ENCODE measurements around the gene TRPC1. TPM values are rescaled to one million over a fixed set of nuclear protein-coding genes. Genes with fewer than 3 reads are reported as not detected.
"Not testable (repeated sequence)": the region's sequence is repeated elsewhere in the genome, so short reads cannot be mapped to it uniquely, and the experiment has no call there.

TRPC1 gene
- total RNA-seq, 1 experiment from 2014 or later: 16.7 TPM

GRCh38 chr3:142725357-142725739, 1.5 kb downstream of the TRPC1 start:
- Histone ChIP-seq H3K4me3 (ENCODE audit: insufficient read depth, low read depth, low read length) (peak overlapping the region; percentile 90), H3K36me3 (replicated peaks; ENCODE audit: control insufficient read depth, insufficient read depth, low read length) (no peaks in the 10 kb centered on the region), H3K27me3 (ENCODE audit: control insufficient read depth, insufficient read depth, low read length) (no peaks in the 10 kb centered on the region)
- no peak for DNase-seq

GRCh38 chr3:142726017-142726416, 2.2 kb downstream of the TRPC1 start:
- H3K36me3 ChIP-seq (replicated peaks; ENCODE audit: control insufficient read depth, insufficient read depth, low read length): no peaks in the 10 kb centered on the region
- no peak for DNase-seq
- H3K27me3 ChIP-seq (ENCODE audit: control insufficient read depth, insufficient read depth, low read length): no peaks in the 10 kb centered on the region
- no peak overlapping the region for H3K4me3 ChIP-seq (ENCODE audit: insufficient read depth, low read depth, low read length)

GRCh38 chr3:142732066-142732465, 8.2 kb downstream of the TRPC1 start:
- Histone ChIP-seq H3K36me3 (replicated peaks; ENCODE audit: control insufficient read depth, insufficient read depth, low read length) (no peaks in the 10 kb centered on the region), H3K4me3 (ENCODE audit: insufficient read depth, low read depth, low read length) (no peak overlapping the region), H3K27me3 (ENCODE audit: control insufficient read depth, insufficient read depth, low read length) (no peaks in the 10 kb centered on the region)
- no peak for DNase-seq

- no peak for DNase-seq
- no peaks in the 10 kb centered on the region for H3K36me3 ChIP-seq (replicated peaks; ENCODE audit: control insufficient read depth, insufficient read depth, low read length)
Measured at GRCh38 chr3:142734834-142735233, 11.0 kb downstream of the TRPC1 start.

GRCh38 chr3:142735462-142735861, 11.6 kb downstream of the TRPC1 start:
- no peaks in the 10 kb centered on the region for H3K27me3 ChIP-seq (ENCODE audit: control insufficient read depth, insufficient read depth, low read length)
- no peaks in the 10 kb centered on the region for H3K36me3 ChIP-seq (replicated peaks; ENCODE audit: control insufficient read depth, insufficient read depth, low read length)
- H3K4me3 ChIP-seq (ENCODE audit: insufficient read depth, low read depth, low read length): no peak overlapping the region
- no peak for DNase-seq

More at GRCh38 chr3:142734834-142735233, 11.0 kb downstream of the TRPC1 start:
- Histone ChIP-seq H3K4me3 (ENCODE audit: insufficient read depth, low read depth, low read length) (no peak overlapping the region), H3K27me3 (ENCODE audit: control insufficient read depth, insufficient read depth, low read length) (no peaks in the 10 kb centered on the region)

- DNase-seq: no peak
- no peaks in the 10 kb centered on the region for H3K36me3 ChIP-seq (replicated peaks; ENCODE audit: control insufficient read depth, insufficient read depth, low read length)
- H3K27me3 ChIP-seq (ENCODE audit: control insufficient read depth, insufficient read depth, low read length): no peaks in the 10 kb centered on the region
- H3K4me3 ChIP-seq (ENCODE audit: insufficient read depth, low read depth, low read length): no peak overlapping the region
Measured at GRCh38 chr3:142738396-142738795, 14.6 kb downstream of the TRPC1 start.

- Histone ChIP-seq H3K36me3 (replicated peaks; ENCODE audit: control insufficient read depth, insufficient read depth, low read length) (no peaks in the 10 kb centered on the region; the same call in 1 of the 2 replicates), H3K4me3 (ENCODE audit: insufficient read depth, low read depth, low read length) (no peak overlapping the region), H3K27me3 (ENCODE audit: control insufficient read depth, insufficient read depth, low read length) (no peaks in the 10 kb centered on the region)
- no peak for DNase-seq
Measured at GRCh38 chr3:142746646-142747045, 22.8 kb downstream of the TRPC1 start.

- H3K27me3 ChIP-seq (ENCODE audit: control insufficient read depth, insufficient read depth, low read length); DNase-seq; H3K4me3 ChIP-seq (ENCODE audit: insufficient read depth, low read depth, low read length); H3K36me3 ChIP-seq (replicated peaks; ENCODE audit: control insufficient read depth, insufficient read depth, low read length): not testable (repeated sequence)
Measured at GRCh38 chr3:142750531-142750930, 26.7 kb downstream of the TRPC1 start.

- not testable (repeated sequence) for H3K36me3 ChIP-seq (replicated peaks; ENCODE audit: control insufficient read depth, insufficient read depth, low read length); H3K27me3 ChIP-seq (ENCODE audit: control insufficient read depth, insufficient read depth, low read length); DNase-seq; H3K4me3 ChIP-seq (ENCODE audit: insufficient read depth, low read depth, low read length)
Measured at GRCh38 chr3:142752605-142753004, 28.8 kb downstream of the TRPC1 start.

GRCh38 chr3:142754494-142754893, 30.7 kb downstream of the TRPC1 start:
- Histone ChIP-seq H3K27me3 (ENCODE audit: control insufficient read depth, insufficient read depth, low read length) (no peaks in the 10 kb centered on the region), H3K36me3 (replicated peaks; ENCODE audit: control insufficient read depth, insufficient read depth, low read length) (no peaks in the 10 kb centered on the region), H3K4me3 (ENCODE audit: insufficient read depth, low read depth, low read length) (no peak overlapping the region)
- DNase-seq: no peak

GRCh38 chr3:142768338-142768737, 44.5 kb downstream of the TRPC1 start:
- H3K27me3 ChIP-seq (ENCODE audit: control insufficient read depth, insufficient read depth, low read length): no peaks in the 10 kb centered on the region
- H3K36me3 ChIP-seq (replicated peaks; ENCODE audit: control insufficient read depth, insufficient read depth, low read length): no peaks in the 10 kb centered on the region
- DNase-seq: no peak
- no peak overlapping the region for H3K4me3 ChIP-seq (ENCODE audit: insufficient read depth, low read depth, low read length)

- Histone ChIP-seq H3K36me3 (replicated peaks; ENCODE audit: control insufficient read depth, insufficient read depth, low read length) (no peaks in the 10 kb centered on the region), H3K27me3 (ENCODE audit: control insufficient read depth, insufficient read depth, low read length) (no peaks in the 10 kb centered on the region), H3K4me3 (ENCODE audit: insufficient read depth, low read depth, low read length) (no peak overlapping the region)
- no peak for DNase-seq
Measured at GRCh38 chr3:142777927-142778326, 54.1 kb downstream of the TRPC1 start.

GRCh38 chr3:142778541-142778940, 54.7 kb downstream of the TRPC1 start:
- no peak overlapping the region for H3K4me3 ChIP-seq (ENCODE audit: insufficient read depth, low read depth, low read length)
- no peaks in the 10 kb centered on the region for H3K27me3 ChIP-seq (ENCODE audit: control insufficient read depth, insufficient read depth, low read length)
- no peaks in the 10 kb centered on the region for H3K36me3 ChIP-seq (replicated peaks; ENCODE audit: control insufficient read depth, insufficient read depth, low read length)

GRCh38 chr3:142779591-142779990, 55.8 kb downstream of the TRPC1 start:
- Histone ChIP-seq H3K4me3 (ENCODE audit: insufficient read depth, low read depth, low read length) (no peak overlapping the region), H3K36me3 (replicated peaks; ENCODE audit: control insufficient read depth, insufficient read depth, low read length) (no peaks in the 10 kb centered on the region), H3K27me3 (ENCODE audit: control insufficient read depth, insufficient read depth, low read length) (no peaks in the 10 kb centered on the region)
- DNase-seq: no peak

More at GRCh38 chr3:142778541-142778940, 54.7 kb downstream of the TRPC1 start:
- no peak for DNase-seq

GRCh38 chr3:142782616-142783015, 58.8 kb downstream of the TRPC1 start:
- Histone ChIP-seq H3K36me3 (replicated peaks; ENCODE audit: control insufficient read depth, insufficient read depth, low read length) (no peaks in the 10 kb centered on the region), H3K4me3 (ENCODE audit: insufficient read depth, low read depth, low read length) (no peak overlapping the region), H3K27me3 (ENCODE audit: control insufficient read depth, insufficient read depth, low read length) (no peaks in the 10 kb centered on the region)
- no peak for DNase-seq

GRCh38 chr3:142784228-142784627, 60.4 kb downstream of the TRPC1 start:
- Histone ChIP-seq H3K27me3 (ENCODE audit: control insufficient read depth, insufficient read depth, low read length) (no peaks in the 10 kb centered on the region), H3K4me3 (ENCODE audit: insufficient read depth, low read depth, low read length) (no peak overlapping the region), H3K36me3 (replicated peaks; ENCODE audit: control insufficient read depth, insufficient read depth, low read length) (no peaks in the 10 kb centered on the region)
- no peak for DNase-seq

Measured in H7 (cell line).